K562 (cell line): Measurements from ENCODE around the gene SMAD3. TPM values are rescaled to one million over a fixed set of nuclear protein-coding genes. Genes with fewer than 3 reads are reported as not detected.
A peak's percentile ranks its signal among the peaks of the same experiment; 100 is the strongest.

Experiments
- ATAC-seq: fragments of 200-7000 bp; cut with Tn5 transposase; 3 replicates; pipeline ENCODE4 v1.9.1; 2020; ENCODE audit warnings: moderate library complexity
- BruUV-seq: library from RNA; stranded (reverse); fragments of 400-500 nt; replicated peaks from 2 replicates; lab custom pipeline; 2021; lab: Mats Ljungman, UMichigan
- CTCF ChIA-PET: fragments of 300-600 bp; formaldehyde crosslinking; extraction: SDS; loops from one replicate; lab custom pipeline; 2021; ENCODE audit warnings: low intra/inter-chr PET ratio; lab: Yijun Ruan, JAX
- POLR2A ChIA-PET: fragments of 300-600, 350-650 bp; sonication (Branson Sonifier 250); formaldehyde crosslinking; extraction: SDS; loops from one replicate; lab custom pipeline; 2021; ENCODE audit warnings: antibody characterized with exemption, inconsistent platforms; lab: Yijun Ruan, JAX
- DNase-seq, 4 experiments: peaks; one replicate each; pipeline versions ENCODE4 v3.0.0 to v3.0.0-alpha.2; 2011 to 2018; ENCODE audit warnings: low spot score in 3 of 4, mixed read lengths in 3 of 4; ENCODE audit errors: extremely low read depth in 1 of 4
- FAIRE-seq: peaks from 2 replicates; lab custom pipeline; 2011; peaks lifted over from hg19 to GRCh38; lab: Jason Lieb, UNC
- H2AFZ ChIP-seq: 2 replicates; pipeline ENCODE4 v1.6.0; 2011; ENCODE audit warnings: low read depth, low read length, control low read depth, inconsistent platforms
- H3K27ac ChIP-seq: fragments of 200-600 bp; 3 replicates; pipeline ENCODE4 v1.8.0; 2011; ENCODE audit warnings: low read depth, mild to moderate bottlenecking, control low read depth, inconsistent platforms, low read length, moderate library complexity, mixed read lengths; ENCODE audit errors: extremely low read depth
- H3K27me3 ChIP-seq, 2 experiments: fragments of 300-600 bp in 1 of 2; 2 replicates in 1 of 2; 3 replicates in 1 of 2; pipeline versions ENCODE4 v1.6.0 to v1.8.0; 2011; ENCODE audit warnings: inconsistent platforms in 2 of 2, low read length in 2 of 2, mild to moderate bottlenecking in 1 of 2, mixed read lengths in 1 of 2, moderate library complexity in 1 of 2; ENCODE audit not compliant: control insufficient read depth in 2 of 2, insufficient read depth in 2 of 2
- H3K36me3 ChIP-seq: fragments of 300-600 bp; 3 replicates; pipeline ENCODE4 v1.8.0; 2011; ENCODE audit warnings: mild to moderate bottlenecking, low read length, inconsistent platforms; ENCODE audit not compliant: control insufficient read depth, insufficient read depth
- H3K4me1 ChIP-seq, 2 experiments: fragments of 200-600 bp in 1 of 2; replicated peaks in 1 of 2; 2 replicates in 1 of 2; 3 replicates in 1 of 2; pipeline versions ENCODE4 v1.5.1 to v1.8.0; 2011; ENCODE audit warnings: inconsistent platforms in 2 of 2, low read length in 2 of 2, mild to moderate bottlenecking in 1 of 2, mixed read lengths in 1 of 2, moderate library complexity in 1 of 2; ENCODE audit not compliant: control insufficient read depth in 2 of 2, insufficient read depth in 2 of 2
- H3K4me2 ChIP-seq: 2 replicates; pipeline ENCODE4 v1.6.1; 2011; ENCODE audit warnings: low read length, control low read depth, inconsistent platforms, mixed read lengths; ENCODE audit not compliant: insufficient read depth
- H3K4me3 ChIP-seq: fragments of 200-600 bp; sonication (generic), shearing (Covaris generic); 2 replicates; pipeline ENCODE4 v1.5.1; 2016; ENCODE audit warnings: control low read depth, inconsistent platforms
- H3K79me2 ChIP-seq: fragments of 200-600 bp; 3 replicates; pipeline ENCODE4 v1.8.0; 2011; ENCODE audit warnings: low read length, inconsistent platforms; ENCODE audit not compliant: control insufficient read depth, insufficient read depth
- H3K9ac ChIP-seq, 2 experiments: 2 replicates each; pipeline versions ENCODE4 v1.6.0 to v1.6.1; 2011; ENCODE audit warnings: low read depth in 2 of 2, low read length in 2 of 2, control low read depth in 1 of 2, inconsistent platforms in 1 of 2, mild to moderate bottlenecking in 1 of 2, mixed read lengths in 1 of 2; ENCODE audit not compliant: insufficient read depth in 1 of 2
- H3K9me1 ChIP-seq: one replicate; pipeline ENCODE4 v1.6.0; 2011; ENCODE audit warnings: inconsistent platforms, mild to moderate bottlenecking, low read length, moderate library complexity; ENCODE audit not compliant: control insufficient read depth, insufficient read depth
- H3K9me3 ChIP-seq: replicated peaks from 2 replicates; pipeline ENCODE4 v1.5.1; 2011; ENCODE audit warnings: low read depth, low read length, inconsistent platforms; ENCODE audit not compliant: control insufficient read depth, insufficient read depth
- H4K20me1 ChIP-seq: replicated peaks from 2 replicates; pipeline ENCODE4 v1.6.1; 2011; ENCODE audit warnings: low read length, inconsistent platforms, mixed read lengths; ENCODE audit not compliant: control insufficient read depth, insufficient read depth
- ATF3 ChIP-seq, 2 experiments: fragments of 450-650 bp in 1 of 2; sonication (generic) in 1 of 2; formaldehyde crosslinking in 1 of 2; IDR thresholded peaks in 1 of 2; conservative IDR thresholded peaks in 1 of 2; 2 replicates each; pipeline versions ENCODE4 v1.6.1 to v1.8.1; 2016 to 2023; ENCODE audit warnings: mild to moderate bottlenecking in 2 of 2, moderate library complexity in 2 of 2, inconsistent platforms in 1 of 2, missing genetic modification reagents in 1 of 2
- CCNT2 ChIP-seq: IDR thresholded peaks from 2 replicates; pipeline ENCODE4 v1.6.1; 2011; ENCODE audit warnings: borderline replicate concordance, low read depth, mild to moderate bottlenecking, moderate library complexity, mixed read lengths, low read length; ENCODE audit not compliant: insufficient read length; ENCODE audit errors: extremely low read depth
- DLX4 ChIP-seq: fragments of 250-450 bp; sonication (Bioruptor Pico); IDR thresholded peaks from 2 replicates; pipeline ENCODE4 v1.6.1; 2021; ENCODE audit warnings: mild to moderate bottlenecking
- E2F5 ChIP-seq: sonication (generic); formaldehyde crosslinking; IDR thresholded peaks from 2 replicates; pipeline ENCODE4 v1.8.0; 2022; ENCODE audit warnings: mild to moderate bottlenecking, missing genetic modification reagents
- ETV5 ChIP-seq: sonication (generic); formaldehyde crosslinking; IDR thresholded peaks from 2 replicates; pipeline ENCODE4 v1.4.0; 2020; ENCODE audit warnings: low read depth, mild to moderate bottlenecking, missing genetic modification reagents
- FOSL1 ChIP-seq: fragments of 200-800 bp; sonication (Bioruptor generic); conservative IDR thresholded peaks from 2 replicates; pipeline ENCODE4 v1.6.1; 2016; ENCODE audit warnings: missing genetic modification characterization, missing compliant biosample characterization
- HMBOX1 ChIP-seq: sonication (generic); IDR thresholded peaks from 2 replicates; pipeline ENCODE4 v1.6.1; 2016
- HMGXB4 ChIP-seq: sonication (generic); formaldehyde crosslinking; IDR thresholded peaks from 2 replicates; pipeline ENCODE4 v1.8.1; 2023; ENCODE audit warnings: mild to moderate bottlenecking, missing genetic modification reagents
- PHF8 ChIP-seq: fragments of 200-600 bp; sonication (generic); IDR thresholded peaks from 2 replicates; pipeline ENCODE4 v1.6.1; 2012; ENCODE audit warnings: mixed run types, mild to moderate bottlenecking, inconsistent platforms, low read length, moderate library complexity, borderline replicate concordance
- PURB ChIP-seq: sonication (generic); formaldehyde crosslinking; IDR thresholded peaks from 2 replicates; pipeline ENCODE4 v1.9.0; 2021; ENCODE audit warnings: low read depth, mild to moderate bottlenecking, missing genetic modification reagents
- SMAD4 ChIP-seq: fragments of 250-450 bp; sonication (Bioruptor Pico); conservative IDR thresholded peaks from 2 replicates; pipeline ENCODE4 v1.8.0; 2021; ENCODE audit warnings: inconsistent platforms, mild to moderate bottlenecking, moderate library complexity
- SMARCE1 ChIP-seq: fragments of 450-650 bp; IDR thresholded peaks from 2 replicates; pipeline ENCODE4 v1.7.1; 2016; ENCODE audit warnings: mild to moderate bottlenecking
- TEAD1 ChIP-seq, 2 experiments: fragments of 450-650 bp in 1 of 2; sonication (generic) in 1 of 2; formaldehyde crosslinking; IDR thresholded peaks; 2 replicates each; pipeline versions ENCODE4 v1.4.0 to v1.8.0; 2020 to 2022; ENCODE audit warnings: mild to moderate bottlenecking in 2 of 2, missing genetic modification reagents in 1 of 2
- ZNF41 ChIP-seq: fragments of 250-450 bp; sonication (Bioruptor Pico); conservative IDR thresholded peaks from 2 replicates; pipeline ENCODE4 v1.4.0; 2020; ENCODE audit warnings: mild to moderate bottlenecking
- ZNF717 ChIP-seq: fragments of 250-450 bp; sonication (Bioruptor Pico); IDR thresholded peaks from 2 replicates; pipeline ENCODE4 v1.5.0; 2021
- WGBS: fragments of 100-300 bp; shearing (Covaris generic); methylation state at CpG from one replicate; pipeline ENCODE4 v1.1.6; 2016; ENCODE audit warnings: low coverage, mixed read lengths; ENCODE audit not compliant: insufficient coverage; ENCODE audit errors: missing lambda C conversion rate; 5-methylcytosine and 5-hydroxymethylcytosine counted together
- in situ Hi-C: fragments of 300-500 bp; cut with MboI; formaldehyde crosslinking; loops from 4 replicates; pipeline ENCODE4 v1.15.0; 2018; ENCODE audit warnings: inconsistent platforms, mixed read lengths
- intact Hi-C: fragments of 100-400 bp; cut with micrococcal nuclease; formaldehyde crosslinking; loops from 2 replicates; pipeline ENCODE4 v1.14.2; 2022
- polyA plus RNA-seq, 8 experiments: library from polyadenylated mRNA; depleted of rRNA in 4 of 8; stranded (reverse) in 5 of 8; unstranded in 3 of 8; fragments of >200 nt; fragmentation: Nextera tagmentation in 2 of 8; fragmentation: Illumina TruSeq in 1 of 8; extraction: Ambion mirVana in 2 of 8; extraction: Trizol in 1 of 8; gene quantifications; 2 replicates each; pipeline versions ENCODE4 v1.2.1 to v1.2.3, GENCODE V29; 2011 to 2014; ENCODE audit warnings: inconsistent platforms in 1 of 8, missing spikeins in 1 of 8
- total RNA-seq, 7 experiments: library from RNA; depleted of rRNA in 6 of 7; stranded (reverse); fragments of >200 nt in 6 of 7; fragmentation: Illumina TruSeq in 2 of 7; extraction: Trizol in 2 of 7; gene quantifications; 2 replicates each; pipeline versions ENCODE4 v1.2.1 to v1.2.3, GENCODE V29; 2011 to 2021; ENCODE audit warnings: low replicate concordance in 1 of 7

SMAD3 gene
- total and polyA plus RNA-seq, 9 of the 15 experiments (the other 6 are each of a cell fraction or from before 2014, with no cell fraction given): 4.3 to 39.2 (median 11.1) TPM

- intact Hi-C loops (no loop called here), in situ Hi-C loops (no loop called here)
- H3K79me2 ChIP-seq: peaks cover 91% of the 10 kb centered on the region
- no peak overlapping the region for H3K4me3 ChIP-seq
- H3K4me1 ChIP-seq: peaks cover 39 to 63% of the 10 kb centered on the region in 2 experiments
- no peak overlapping the region for H2AFZ ChIP-seq
- POLR2A ChIA-PET: interaction anchor here (0.6 to 1.9 kb wide), 3 partner anchors 8 to 16 kb away, joined by 3 to 4 read pairs (median 3); no protein-coding TSS in a partner anchor
- FAIRE-seq (no peak), ATAC-seq (no peak), DNase-seq (no peak)
- WGBS: 47% methylated on average over 2 of the region's 2 CpGs
- no TSS peak for BruUV-seq
- no peaks in the 10 kb centered on the region for H3K9me1 ChIP-seq
- H3K4me2 ChIP-seq: no peak overlapping the region
- no peaks in the 10 kb centered on the region for H3K9me3 ChIP-seq
- peaks cover 8% of the 10 kb centered on the region; the same call in 1 of the 2 replicates for H4K20me1 ChIP-seq
- H3K27me3 ChIP-seq: no peaks in the 10 kb centered on the region
- H3K36me3 ChIP-seq: peaks cover 49% of the 10 kb centered on the region; the same call in 2 of the 3 replicates
- CTCF ChIA-PET: no interaction called here
- peak overlapping the region; percentile 54; the same call in 2 of the 3 replicates for H3K27ac ChIP-seq
- H3K9ac ChIP-seq: peak overlapping the region in 1 of 2 experiments; percentile 31; a peak in 1 of 4 replicates
- no peak for TF ChIP-seq PURB
- no peak for TF ChIP-seq SMAD4 (CRISPR knock-in tag)
- TF ChIP-seq FOSL1 (tag): peak; percentile 72
- TF ChIP-seq ETV5: no peak
- TF ChIP-seq ATF3 (IDR thresholded peaks at IDR 0.05): peak; percentile 41; the same call in 1 of the 2 replicates
- TF ChIP-seq ATF3 (CRISPR knock-in tag; conservative IDR thresholded peaks at IDR 0.05): no peak
- no peak for TF ChIP-seq DLX4
- TF ChIP-seq ZNF41 (CRISPR knock-in tag): no peak
- no peak for TF ChIP-seq PHF8
- no peak for TF ChIP-seq E2F5
- peak; percentile 81 for TF ChIP-seq HMBOX1
- no peak for TF ChIP-seq CCNT2
- peak; percentile 68 for TF ChIP-seq SMARCE1
- TF ChIP-seq HMGXB4: no peak
- TF ChIP-seq TEAD1 (CRISPR knock-in tag; IDR thresholded peaks at IDR 0.05): no peak
- no peak for TF ChIP-seq ZNF717
Measured at GRCh38 chr15:67096546-67097294, 31.3 kb downstream of the SMAD3 start.
